ENCODE results near the gene FAM240A. TPM values are rescaled to one million over a fixed set of nuclear protein-coding genes. Genes with fewer than 3 reads are reported as not detected.

Gene FAM240A
- total RNA-seq, 3 donors from 2014 or later, result not detected

Other genes starting within 250 kb of the FAM240A start
- 1 to 10 TPM; 1.2 to 7.2 (median 2.2) TPM for gene CCR5, start 241.6 kb upstream of the FAM240A start, total RNA-seq
- 1 to 10 TPM in 1 of 3 donors, under 1 TPM in 2; 0.43 to 1.3 (median 0.76) TPM for gene CCRL2, start 205.3 kb upstream of the FAM240A start, total RNA-seq
- not detected for gene LTF, start 147.6 kb upstream of the FAM240A start, total RNA-seq
- gene RTP3, start 114.5 kb upstream of the FAM240A start, total RNA-seq, result not detected
- under 1 TPM; 0.03 to 0.13 (median 0.03) TPM for gene LRRC2, start 46.2 kb upstream of the FAM240A start, total RNA-seq
- gene ALS2CL, start 81.2 kb downstream of the FAM240A start, total RNA-seq, result 1 to 10 TPM; 1.3 to 1.5 (median 1.4) TPM
- under 1 TPM; 0.16 to 0.71 (median 0.40) TPM for gene TMIE, start 88.9 kb downstream of the FAM240A start, total RNA-seq
- not detected for gene PRSS50, start 105.3 kb downstream of the FAM240A start, total RNA-seq

Measured in activated T-cell treated with anti-CD3 and anti-CD28 coated beads, Interleukin-2, amount 50 U/mL, for 4 hours (primary cell).